OCI-LY7 (cell line): ENCODE data around the gene ORC4. TPM values are rescaled to one million over a fixed set of nuclear protein-coding genes. Genes with fewer than 3 reads are reported as not detected.

Experiments used
- BruUV-seq: library from RNA; stranded (reverse); fragments of 400-500 nt; replicated peaks from 2 replicates; lab custom pipeline; 2021; lab: Mats Ljungman, UMichigan
- CTCF ChIA-PET: fragments of 300-600 bp; sonication (Branson Sonifier 250); formaldehyde crosslinking; loops from one replicate; lab custom pipeline; 2022; ENCODE audit warnings: antibody characterized with exemption; ENCODE audit not compliant: unreplicated experiment; lab: Charles Lee
- POLR2A ChIA-PET: fragments of 300-600 bp; sonication (Branson Sonifier 250); formaldehyde crosslinking; loops from one replicate; lab custom pipeline; 2022; ENCODE audit warnings: antibody characterized with exemption; lab: Charles Lee
- DNase-seq: peaks from one replicate; pipeline ENCODE4 v3.0.0-alpha.2; 2015; ENCODE audit warnings: low spot score
- H2AFZ ChIP-seq: fragments of 200-600 bp; sonication (generic), shearing (Covaris generic); 2 replicates; pipeline ENCODE4 v1.6.1; 2014; ENCODE audit warnings: mild to moderate bottlenecking, antibody characterized with exemption, low read length, moderate library complexity
- H3K27ac ChIP-seq: fragments of 200-600 bp; sonication (generic); 2 replicates; pipeline ENCODE4 v1.5.1; 2014; ENCODE audit warnings: mixed run types, low read depth, mild to moderate bottlenecking, moderate library complexity, low read length, inconsistent platforms; ENCODE audit not compliant: poor library complexity, severe bottlenecking
- H3K36me3 ChIP-seq: fragments of 200-600 bp; sonication (generic); 2 replicates; pipeline ENCODE4 v1.6.1; 2014; ENCODE audit warnings: mild to moderate bottlenecking, antibody characterized with exemption, low read length, moderate library complexity, mixed read lengths; ENCODE audit not compliant: insufficient read depth
- H3K4me1 ChIP-seq: fragments of 200-600 bp; sonication (generic); 2 replicates; pipeline ENCODE4 v1.5.1; 2014; ENCODE audit warnings: mild to moderate bottlenecking, low read length; ENCODE audit not compliant: insufficient read depth, poor library complexity, severe bottlenecking
- H3K4me2 ChIP-seq: fragments of 200-600 bp; sonication (generic); 2 replicates; pipeline ENCODE4 v1.6.1; 2014; ENCODE audit warnings: mild to moderate bottlenecking, low read length
- H3K4me3 ChIP-seq: fragments of 200-600 bp; sonication (generic); 2 replicates; pipeline ENCODE4 v1.5.1; 2014; ENCODE audit warnings: mild to moderate bottlenecking, low read depth, low read length; ENCODE audit not compliant: poor library complexity, severe bottlenecking
- H3K79me2 ChIP-seq: fragments of 200-600 bp; sonication (generic); 2 replicates; pipeline ENCODE4 v1.6.1; 2016; ENCODE audit warnings: low read depth, mild to moderate bottlenecking, low read length, moderate library complexity, mixed read lengths; ENCODE audit not compliant: insufficient read depth
- H3K9me2 ChIP-seq: fragments of 200-600 bp; sonication (generic); 2 replicates; pipeline ENCODE4 v1.6.1; 2016; ENCODE audit warnings: mild to moderate bottlenecking, low read length, mixed read lengths; ENCODE audit not compliant: insufficient read depth
- H3K9me3 ChIP-seq: fragments of 200-600 bp; sonication (generic); 2 replicates; pipeline ENCODE4 v1.6.1; 2014; ENCODE audit warnings: mild to moderate bottlenecking, mixed run types, low read length, mixed read lengths
- H4K20me1 ChIP-seq: fragments of 200-600 bp; sonication (generic); 2 replicates; pipeline ENCODE4 v1.6.1; 2014; ENCODE audit warnings: mild to moderate bottlenecking, antibody characterized with exemption, low read length, moderate library complexity, mixed read lengths; ENCODE audit not compliant: insufficient read depth
- CTCF ChIP-seq: fragments of 200-600 bp; sonication (generic); conservative IDR thresholded peaks from 2 replicates; pipeline ENCODE4 v1.5.1; 2014; ENCODE audit warnings: mild to moderate bottlenecking, antibody characterized with exemption, low read length, moderate library complexity, mixed read lengths
- EZH2phosphoT487 ChIP-seq: fragments of 200-600 bp; sonication (generic); IDR thresholded peaks from 2 replicates; pipeline ENCODE4 v1.6.1; 2018; ENCODE audit warnings: low read depth, borderline replicate concordance, mild to moderate bottlenecking, mixed run types, antibody characterized with exemption, low read length, moderate library complexity, mixed read lengths
- intact Hi-C: fragments of 100-400 bp; cut with micrococcal nuclease; formaldehyde crosslinking; loops from one replicate; pipeline ENCODE4 v1.10.0; 2022; ENCODE audit not compliant: unreplicated experiment
- total RNA-seq, 2 experiments: library from RNA; depleted of rRNA in 1 of 2; stranded (reverse); fragments of >200 nt in 1 of 2; shearing (Covaris generic) in 1 of 2; gene quantifications; 2 replicates each; pipeline ENCODE4 v1.2.3, GENCODE V29; 2014 to 2022

ORC4 gene
- total RNA-seq, 2 experiments from 2014 or later: 20.3 to 37.4 TPM

GRCh38 chr2:148039783-148040182 is 19.2 kb upstream of the ORC4 start:
- no peak overlapping the region for H2AFZ ChIP-seq
- intact Hi-C loops: no loop called here
- no peak overlapping the region for H3K27ac ChIP-seq
- POLR2A ChIA-PET: interaction anchor here (1.0 kb wide), 1 partner anchor 11 kb away, joined by 6 read pairs; no protein-coding TSS in a partner anchor
- no peak for DNase-seq
- no peaks in the 10 kb centered on the region for H3K9me3 ChIP-seq
- H3K9me2 ChIP-seq: no peaks in the 10 kb centered on the region
- H3K4me1 ChIP-seq: peaks cover 6% of the 10 kb centered on the region
- no peaks in the 10 kb centered on the region for H3K79me2 ChIP-seq
- CTCF ChIA-PET: no interaction called here
- TF ChIP-seq EZH2phosphoT487: no peak
- TF ChIP-seq CTCF: no peak
- no peak overlapping the region for H3K4me2 ChIP-seq
- no peak overlapping the region for H3K4me3 ChIP-seq
- H3K36me3 ChIP-seq: no peaks in the 10 kb centered on the region
- BruUV-seq: no TSS peak
- no peaks in the 10 kb centered on the region for H4K20me1 ChIP-seq

- no peaks in the 10 kb centered on the region for H3K36me3 ChIP-seq
- H3K4me2 ChIP-seq: no peak overlapping the region
- BruUV-seq: no TSS peak
- ChIA-PET CTCF (no interaction called here), POLR2A (interaction anchor here (0.6 to 1.7 kb wide), 4 partner anchors 9 to 624 kb away, joined by 4 to 9 read pairs (median 4); no protein-coding TSS in a partner anchor)
- H3K79me2 ChIP-seq: peaks cover 5% of the 10 kb centered on the region; the same call in 1 of the 2 replicates
- H2AFZ ChIP-seq: no peak overlapping the region
- no peaks in the 10 kb centered on the region for H3K9me3 ChIP-seq
- TF ChIP-seq CTCF (no peak), EZH2phosphoT487 (no peak)
- intact Hi-C loops: no loop called here
- no peaks in the 10 kb centered on the region for H3K9me2 ChIP-seq
- H3K27ac ChIP-seq: no peak overlapping the region
- no peak overlapping the region for H3K4me3 ChIP-seq
- no peaks in the 10 kb centered on the region for H3K4me1 ChIP-seq
- H4K20me1 ChIP-seq: peaks cover 5% of the 10 kb centered on the region
- DNase-seq: no peak
Measured at GRCh38 chr2:148032215-148032614, 11.7 kb upstream of the ORC4 start.

- no peak overlapping the region for H2AFZ ChIP-seq
- H4K20me1 ChIP-seq: peaks cover 5% of the 10 kb centered on the region
- CTCF ChIA-PET: no interaction called here
- no peak overlapping the region for H3K4me3 ChIP-seq
- no peak for DNase-seq
- no peak overlapping the region for H3K27ac ChIP-seq
- peaks cover 15% of the 10 kb centered on the region; the same call in 1 of the 2 replicates for H3K79me2 ChIP-seq
- intact Hi-C loops: no loop called here
- H3K9me3 ChIP-seq: no peaks in the 10 kb centered on the region
- BruUV-seq: no TSS peak
- POLR2A ChIA-PET: interaction anchor here (0.8 to 2.3 kb wide), 4 partner anchors 9 to 20 kb away, joined by 3 to 13 read pairs (median 6); partner anchors contain the start of genes MBD5 and ORC4
- TF ChIP-seq EZH2phosphoT487 (no peak), CTCF (no peak)
- H3K36me3 ChIP-seq: no peaks in the 10 kb centered on the region
- H3K4me2 ChIP-seq: no peak overlapping the region
- no peaks in the 10 kb centered on the region for H3K9me2 ChIP-seq
- H3K4me1 ChIP-seq: no peaks in the 10 kb centered on the region
Measured at GRCh38 chr2:148031152-148031551, 10.6 kb upstream of the ORC4 start.
